Ascending aorta (tissue), 2 donors: ENCODE measurements around the gene APOA4. TPM values are rescaled to one million over a fixed set of nuclear protein-coding genes. Genes with fewer than 3 reads are reported as not detected.
A peak's percentile ranks its signal among the peaks of the same experiment; 100 is the strongest.

Source experiments
- DNase-seq, 2 donors: peaks; one replicate each; pipeline ENCODE4 v3.0.0-alpha.2; 2019; ENCODE audit warnings: low spot score in 2 of 2
- H3K27ac ChIP-seq, 2 donors: fragments of 200-600 bp; sonication (generic); one replicate each; pipeline ENCODE4 v1.5.1; 2016 to 2017; ENCODE audit warnings: mild to moderate bottlenecking in 1 of 2
- H3K27me3 ChIP-seq: fragments of 200-600 bp; sonication (generic); one replicate; pipeline ENCODE4 v1.5.1; 2017
- H3K36me3 ChIP-seq, 2 donors: fragments of 200-600 bp; sonication (generic); one replicate each; pipeline ENCODE4 v1.5.1; 2016
- H3K4me1 ChIP-seq, 2 donors: fragments of 200-600 bp; sonication (generic); one replicate each; pipeline ENCODE4 v1.5.1; 2016 to 2017; ENCODE audit warnings: mild to moderate bottlenecking in 1 of 2
- H3K4me3 ChIP-seq, 2 donors: fragments of 200-600 bp; sonication (generic); one replicate each; pipeline ENCODE4 v1.5.1; 2016 to 2017; ENCODE audit warnings: mild to moderate bottlenecking in 1 of 2
- H3K9me3 ChIP-seq, 2 donors: fragments of 200-600 bp; sonication (generic); one replicate each; pipeline ENCODE4 v1.5.1; 2016
- CTCF ChIP-seq, 3 experiments: fragments of 200-600 bp in 2 of 3; fragments of 450-650 bp in 1 of 3; sonication (generic) in 2 of 3; IDR thresholded peaks; one replicate each; pipeline ENCODE4 v1.5.1; 2016 to 2019; ENCODE audit warnings: antibody characterized with exemption in 3 of 3, mild to moderate bottlenecking in 1 of 3, moderate library complexity in 1 of 3
- intact Hi-C: fragments of 100-400 bp; cut with DNase I; formaldehyde crosslinking; loops from one replicate; pipeline ENCODE4 v1.15.1; 2023
- total RNA-seq: library from RNA; depleted of rRNA; stranded (reverse); fragments of >200 nt; gene quantifications from one replicate; pipeline ENCODE4 v1.1.0, GENCODE V29; 2016

The APOA4 gene
- total RNA-seq, 1 donor from 2014 or later = 14.3 TPM

GRCh38 chr11:116813170-116813569, 9.9 kb downstream of the APOA4 start:
- DNase-seq = no peak

GRCh38 chr11:116812109-116812508, 11.0 kb downstream of the APOA4 start:
- no peaks in the 10 kb centered on the region for H3K9me3 ChIP-seq
- no peaks in the 10 kb centered on the region for H3K4me1 ChIP-seq
- TF ChIP-seq CTCF (IDR thresholded peaks at IDR 0.05) = no peak
- no peak for DNase-seq
- no peak overlapping the region for H3K27ac ChIP-seq
- no peaks in the 10 kb centered on the region for H3K27me3 ChIP-seq
- no peak overlapping the region for H3K4me3 ChIP-seq
- no peaks in the 10 kb centered on the region for H3K36me3 ChIP-seq
- intact Hi-C loops = no loop called here

More at GRCh38 chr11:116813170-116813569, 9.9 kb downstream of the APOA4 start:
- H3K27ac ChIP-seq = peak overlapping the region in 1 of 2 donors; percentile 2
- H3K36me3 ChIP-seq = no peaks in the 10 kb centered on the region
- H3K4me3 ChIP-seq = no peak overlapping the region
- intact Hi-C loops = no loop called here
- no peaks in the 10 kb centered on the region for H3K27me3 ChIP-seq
- no peak for TF ChIP-seq CTCF (IDR thresholded peaks at IDR 0.05)
- H3K9me3 ChIP-seq = no peaks in the 10 kb centered on the region
- no peaks in the 10 kb centered on the region for H3K4me1 ChIP-seq

GRCh38 chr11:116811194-116811593, 11.9 kb downstream of the APOA4 start:
- H3K27ac ChIP-seq = no peak overlapping the region
- no peak overlapping the region for H3K4me3 ChIP-seq
- no peak for TF ChIP-seq CTCF (IDR thresholded peaks at IDR 0.05)
- H3K4me1 ChIP-seq = no peaks in the 10 kb centered on the region
- intact Hi-C loops = no loop called here
- H3K27me3 ChIP-seq = no peaks in the 10 kb centered on the region
- no peaks in the 10 kb centered on the region for H3K9me3 ChIP-seq
- no peak for DNase-seq
- no peaks in the 10 kb centered on the region for H3K36me3 ChIP-seq

GRCh38 chr11:116808262-116809175, 14.6 kb downstream of the APOA4 start:
- no peak for DNase-seq
- no peak for TF ChIP-seq CTCF (IDR thresholded peaks at IDR 0.05)
- H3K9me3 ChIP-seq = no peaks in the 10 kb centered on the region
- H3K4me3 ChIP-seq = no peak overlapping the region
- peak overlapping the region in 1 of 2 donors; percentile 12 for H3K27ac ChIP-seq
- H3K36me3 ChIP-seq = no peaks in the 10 kb centered on the region
- H3K27me3 ChIP-seq = no peaks in the 10 kb centered on the region
- H3K4me1 ChIP-seq = no peaks in the 10 kb centered on the region
- intact Hi-C loops = no loop called here

GRCh38 chr11:116807601-116808261, 15.4 kb downstream of the APOA4 start:
- TF ChIP-seq CTCF (IDR thresholded peaks at IDR 0.05) = no peak
- Histone ChIP-seq H3K4me3 (no peak overlapping the region), H3K36me3 (no peaks in the 10 kb centered on the region), H3K27ac (no peak overlapping the region), H3K4me1 (no peaks in the 10 kb centered on the region), H3K9me3 (no peaks in the 10 kb centered on the region), H3K27me3 (no peaks in the 10 kb centered on the region)
- intact Hi-C loops = no loop called here
- no peak for DNase-seq
